ENCODE results near the gene ZBTB8A.
"Not testable (repeated sequence)": the region's sequence is repeated elsewhere in the genome, so short reads cannot be mapped to it uniquely, and the experiment has no call there.

Gene ZBTB8A

DNA sequence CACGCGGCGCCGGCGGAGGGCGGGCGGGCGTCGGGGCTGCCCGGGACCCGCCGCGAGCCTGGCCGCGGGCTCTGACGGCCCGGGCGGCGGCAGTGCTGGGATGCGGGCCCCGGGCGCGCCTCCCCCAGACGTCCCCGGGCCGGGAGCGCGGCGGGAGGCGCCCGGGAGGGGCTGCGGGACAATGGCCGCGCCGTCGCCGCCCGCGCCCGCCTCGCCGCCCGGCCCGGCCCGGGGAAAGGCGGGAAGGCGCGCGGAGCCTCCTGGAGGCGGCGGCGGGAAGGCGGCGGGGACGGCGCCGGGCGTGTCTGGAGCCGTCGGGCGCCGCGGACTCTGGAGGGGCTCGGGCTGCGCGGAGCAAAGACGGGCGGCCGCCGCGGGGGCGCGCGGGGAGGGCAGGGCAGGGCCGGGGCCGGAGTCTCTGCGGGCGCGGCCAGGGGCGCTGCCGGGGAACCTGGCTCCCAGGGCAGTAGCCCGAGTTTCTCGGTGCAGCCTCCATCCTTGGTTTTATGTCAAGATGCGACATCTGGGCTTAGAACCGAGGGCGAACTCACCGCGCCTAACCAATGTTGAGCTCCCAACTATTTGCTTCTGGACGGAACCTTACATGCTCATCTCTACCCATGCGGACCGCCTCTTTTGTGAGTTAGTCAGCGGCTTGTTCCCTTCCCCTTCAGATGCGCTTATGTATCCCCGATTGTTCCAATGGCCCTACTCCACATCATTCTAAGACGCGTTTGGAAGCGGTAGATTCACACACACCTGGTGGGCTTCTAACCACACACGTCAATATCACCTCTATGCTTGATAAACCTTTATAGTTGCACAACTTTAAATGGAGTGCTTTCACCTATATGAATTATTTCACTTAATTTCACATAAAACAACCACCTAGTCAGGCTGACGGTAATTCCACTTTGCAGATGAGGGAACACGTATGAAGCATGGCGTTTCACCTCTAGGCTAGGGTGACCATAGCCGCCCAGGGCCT lies 651 bp downstream of the ZBTB8A start:
- peak; percentile 6 for DNase-seq

DNA sequence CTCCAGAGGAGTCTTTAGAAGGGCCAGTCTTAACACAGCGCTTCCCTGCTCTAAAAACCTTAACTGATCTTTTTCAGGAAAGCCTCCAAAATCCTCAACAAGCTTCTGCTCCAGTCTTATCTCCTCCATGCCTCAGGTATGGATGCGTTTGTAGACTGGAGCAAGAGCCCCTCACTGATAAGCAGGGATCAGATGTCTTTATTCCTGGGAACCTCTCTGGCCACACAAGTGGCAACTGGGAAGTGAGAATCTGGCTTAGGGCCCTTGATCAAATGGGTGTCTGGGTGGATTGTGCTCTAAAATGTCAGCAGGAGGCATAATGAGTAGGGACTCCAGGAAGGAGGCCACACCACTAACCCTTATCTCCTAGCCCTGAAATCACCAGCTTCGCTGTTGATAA lies 1.4 kb downstream of the ZBTB8A start:
- no peak for DNase-seq

DNA sequence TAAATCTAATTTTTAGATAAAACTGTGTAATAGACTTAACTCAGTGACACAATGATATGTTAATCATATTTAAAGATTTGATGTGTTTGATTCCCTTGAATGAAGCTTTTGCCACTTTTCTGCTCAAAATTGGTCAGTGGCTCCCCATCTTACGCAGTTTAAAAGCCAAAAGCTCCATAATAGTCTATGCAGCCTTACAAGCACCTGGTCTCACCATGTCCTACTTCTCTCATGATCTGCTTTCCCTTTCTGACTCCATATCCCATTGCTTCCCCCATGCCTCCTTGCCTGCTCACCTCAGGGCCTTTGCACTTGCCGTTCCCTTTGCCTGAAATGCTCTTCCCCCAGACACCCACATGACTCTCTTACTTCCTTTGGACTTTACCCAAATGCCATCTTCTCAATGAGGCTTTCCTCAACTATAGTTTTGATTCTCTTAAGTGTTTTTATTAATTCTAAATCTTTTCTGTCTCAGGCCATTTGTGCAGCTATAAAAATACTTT lies 1.9 kb downstream of the ZBTB8A start:
- no peak for DNase-seq

DNA sequence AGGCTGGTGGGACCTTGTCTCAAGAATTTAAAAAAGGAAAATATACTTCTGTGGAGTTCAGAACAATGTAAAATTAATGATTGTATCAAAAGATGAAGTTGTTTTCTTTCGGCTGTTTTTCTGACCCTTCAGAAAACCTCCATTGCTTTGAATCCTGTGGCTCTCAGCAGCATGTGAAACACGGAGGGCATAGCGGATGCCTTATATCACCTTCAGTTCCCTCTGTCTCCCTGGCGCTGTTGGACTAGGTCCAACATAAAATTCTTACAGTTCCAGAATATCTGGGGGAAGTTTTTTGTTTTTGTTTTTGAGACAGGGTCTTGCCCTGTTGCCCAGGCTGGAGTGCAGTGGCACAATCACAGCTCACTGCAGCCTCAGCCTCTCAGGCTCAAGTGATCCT lies 7.4 kb downstream of the ZBTB8A start:
- no peak for DNase-seq

DNA sequence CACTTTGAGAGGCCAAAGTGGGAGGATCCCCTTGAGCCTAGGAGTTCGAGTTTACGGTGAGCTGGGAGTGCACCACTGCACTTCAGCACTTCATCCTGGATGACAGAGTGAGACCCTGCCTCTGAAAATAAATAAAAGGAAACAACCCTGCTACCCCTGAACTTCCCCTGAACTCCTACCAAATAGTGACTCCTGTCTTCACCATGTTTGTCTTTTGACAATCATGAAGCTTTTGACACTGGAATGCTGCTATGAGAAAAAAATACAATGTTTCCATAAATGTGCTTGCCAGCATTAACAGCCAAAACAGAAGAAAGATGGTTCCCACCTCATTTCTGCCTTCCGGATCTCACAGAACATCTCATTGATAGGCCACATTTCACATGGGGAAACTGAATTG lies 10.4 kb downstream of the ZBTB8A start:
- no peak for DNase-seq

DNA sequence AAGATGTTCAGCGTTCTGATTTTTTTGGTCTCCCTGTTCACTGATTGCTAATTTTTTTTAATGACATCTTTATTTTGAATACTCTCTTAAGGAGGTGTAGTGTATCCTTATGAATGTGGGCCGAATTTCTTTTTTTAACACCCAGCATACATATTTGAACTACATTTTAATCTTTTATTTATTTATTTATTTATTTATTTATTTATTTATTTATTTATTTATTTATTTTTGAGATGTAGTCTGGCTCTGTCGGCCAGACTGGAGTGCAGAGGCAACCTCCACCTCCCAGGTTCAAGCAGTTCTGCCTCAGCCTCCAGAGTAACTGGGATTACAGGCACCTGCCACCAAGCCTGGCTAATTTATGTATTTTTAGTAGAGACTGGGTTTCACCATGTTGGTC lies 15.1 kb downstream of the ZBTB8A start:
- DNase-seq: no peak

DNA sequence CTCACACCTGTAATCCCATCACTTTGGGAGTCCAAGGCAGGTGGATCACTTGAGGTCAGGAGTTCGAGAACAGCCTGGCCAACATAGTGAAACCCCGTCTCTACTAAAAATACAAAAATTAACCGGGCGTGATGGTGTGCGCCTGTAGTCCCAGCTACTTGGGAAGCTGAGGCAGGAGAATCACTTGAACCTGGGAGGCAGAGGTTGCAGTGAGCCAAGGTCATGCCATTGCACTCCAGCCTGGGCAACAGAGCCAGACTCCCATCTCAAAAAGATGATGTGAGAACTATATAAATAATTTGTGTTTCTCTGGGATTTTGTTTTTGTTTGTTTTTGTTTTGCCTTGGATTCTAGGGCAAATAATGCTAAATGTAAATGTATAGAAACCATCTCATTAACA lies 17.8 kb downstream of the ZBTB8A start:
- DNase-seq: not testable (repeated sequence)

DNA sequence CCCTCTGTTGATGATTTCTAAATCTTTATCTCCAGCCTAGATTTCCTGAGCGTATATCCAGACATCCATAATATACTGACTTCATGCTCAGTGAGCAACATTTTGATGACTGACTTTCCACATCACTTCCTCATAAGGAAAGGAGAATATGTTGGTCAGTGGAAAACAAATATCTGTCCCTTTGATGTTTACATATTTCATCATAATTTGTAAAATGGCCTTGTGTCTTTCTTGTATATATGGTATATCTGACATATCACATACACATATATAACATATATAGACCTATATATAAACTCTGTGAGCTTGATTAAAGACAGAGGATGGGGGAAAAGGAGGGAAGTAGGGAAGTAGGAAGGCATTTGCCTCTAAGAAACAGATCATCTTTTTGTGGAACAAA lies 18.6 kb downstream of the ZBTB8A start:
- DNase-seq: no peak

DNA sequence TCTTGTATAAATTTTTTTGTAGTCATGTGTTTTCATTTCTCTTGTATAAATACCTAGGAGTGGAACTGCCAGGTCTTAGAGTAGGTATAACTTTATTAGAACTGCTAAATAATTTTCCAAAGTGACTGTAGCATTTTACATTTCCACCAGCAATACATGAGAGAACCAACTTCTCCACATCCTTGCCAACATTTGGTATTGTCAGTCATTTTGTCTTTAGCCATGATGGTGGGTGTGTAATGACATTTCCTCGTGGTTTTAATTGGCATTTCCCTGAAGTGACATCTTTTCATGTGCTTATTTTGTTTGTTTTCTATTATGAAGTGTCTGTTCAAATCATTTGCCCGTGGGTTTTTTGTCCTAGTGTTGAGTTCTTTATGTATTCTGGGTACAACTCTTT lies 29.7 kb downstream of the ZBTB8A start:
- DNase-seq: no peak

DNA sequence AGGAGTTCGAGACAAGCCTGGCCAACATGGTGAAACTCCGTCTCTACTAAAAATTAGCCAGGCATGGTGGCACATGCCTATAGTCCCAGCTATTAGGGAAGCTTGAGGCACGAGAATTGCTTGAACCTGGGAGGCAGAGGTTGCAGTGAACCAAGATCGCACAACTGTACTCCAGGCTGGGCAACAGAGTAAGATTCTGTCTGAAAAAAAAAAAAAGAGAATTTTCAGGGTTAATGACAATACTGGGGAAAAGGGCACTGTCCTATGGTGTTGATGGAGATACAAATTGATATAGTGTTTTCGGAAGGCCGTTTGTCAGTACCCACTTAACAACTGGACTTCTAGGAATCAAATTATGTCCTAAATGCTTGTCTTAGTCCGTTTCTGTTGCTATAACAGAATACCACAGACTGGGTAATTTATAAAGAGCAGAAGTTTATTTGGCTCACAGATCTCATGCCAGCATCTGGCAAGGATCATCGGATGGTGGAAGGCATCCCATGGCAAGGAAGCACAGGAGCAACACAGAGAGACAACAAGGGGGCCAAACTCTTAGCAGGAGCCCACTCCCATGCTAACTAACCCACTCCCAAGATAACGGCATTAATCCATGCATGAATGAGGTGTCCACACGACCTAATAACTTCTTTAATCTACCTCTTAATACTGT lies 41.3 kb downstream of the ZBTB8A start:
- DNase-seq: no peak

DNA sequence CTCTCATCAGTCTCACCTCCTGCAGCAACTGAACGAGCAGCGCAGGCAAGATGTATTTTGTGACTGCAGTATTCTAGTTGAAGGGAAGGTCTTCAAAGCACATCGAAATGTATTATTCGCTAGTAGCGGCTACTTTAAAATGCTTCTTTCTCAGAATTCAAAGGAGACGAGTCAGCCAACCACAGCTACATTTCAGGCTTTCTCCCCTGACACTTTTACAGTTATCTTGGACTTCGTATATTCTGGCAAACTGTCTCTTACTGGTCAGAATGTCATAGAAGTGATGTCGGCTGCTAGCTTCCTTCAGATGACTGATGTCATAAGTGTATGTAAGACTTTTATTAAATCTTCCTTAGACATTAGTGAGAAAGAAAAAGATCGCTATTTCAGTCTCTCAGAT lies 53.7 kb downstream of the ZBTB8A start:
- no peak for DNase-seq

DNA sequence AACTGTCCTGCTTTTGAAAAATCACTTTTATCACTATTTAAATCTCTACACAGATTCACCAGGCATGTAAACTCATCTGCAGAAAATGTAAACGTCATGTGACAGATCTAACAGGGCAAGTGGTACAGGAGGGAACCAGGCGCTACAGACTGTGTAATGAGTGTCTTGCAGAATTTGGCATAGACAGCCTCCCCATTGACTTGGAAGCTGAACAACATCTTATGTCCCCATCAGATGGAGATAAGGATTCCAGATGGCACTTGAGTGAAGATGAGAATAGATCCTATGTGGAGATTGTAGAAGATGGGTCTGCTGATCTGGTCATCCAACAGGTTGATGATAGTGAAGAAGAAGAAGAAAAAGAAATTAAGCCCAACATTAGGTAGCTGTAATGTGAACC lies 60.8 kb downstream of the ZBTB8A start:
- DNase-seq: no peak

DNA sequence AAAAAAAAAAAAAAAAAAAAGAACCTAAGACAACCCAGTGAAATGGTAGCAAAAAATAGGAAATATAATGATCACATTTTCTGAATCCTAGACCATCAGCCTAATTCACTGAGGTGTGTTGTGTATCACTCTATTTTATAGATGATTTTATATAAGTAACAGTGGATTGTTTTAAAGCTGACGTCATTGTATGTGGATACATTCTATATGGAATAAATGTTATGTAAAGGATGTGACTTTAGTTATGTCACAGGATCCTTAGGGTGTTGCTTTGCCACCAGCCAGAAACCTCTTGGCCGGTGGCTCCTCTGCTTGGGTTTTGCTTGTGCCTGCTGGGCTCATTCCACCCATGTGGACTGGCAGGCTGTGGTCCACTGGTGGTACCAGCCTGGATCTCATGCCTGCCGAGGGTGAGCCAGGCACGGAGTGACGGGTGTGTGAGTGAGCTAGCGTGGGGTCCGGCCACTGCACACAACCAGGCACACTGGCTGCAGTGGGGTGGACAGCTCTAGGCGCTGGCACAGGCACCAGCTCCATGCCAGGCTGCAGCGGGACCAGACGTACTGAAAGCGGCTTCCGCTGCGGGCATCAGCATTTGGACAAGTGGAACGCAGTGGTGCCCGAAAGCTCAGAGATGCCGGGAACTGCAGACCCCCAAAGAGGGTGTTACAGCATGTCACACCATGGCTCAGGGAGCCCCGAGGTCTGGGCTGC lies 66.6 kb downstream of the ZBTB8A start:
- no peak for DNase-seq

DNA sequence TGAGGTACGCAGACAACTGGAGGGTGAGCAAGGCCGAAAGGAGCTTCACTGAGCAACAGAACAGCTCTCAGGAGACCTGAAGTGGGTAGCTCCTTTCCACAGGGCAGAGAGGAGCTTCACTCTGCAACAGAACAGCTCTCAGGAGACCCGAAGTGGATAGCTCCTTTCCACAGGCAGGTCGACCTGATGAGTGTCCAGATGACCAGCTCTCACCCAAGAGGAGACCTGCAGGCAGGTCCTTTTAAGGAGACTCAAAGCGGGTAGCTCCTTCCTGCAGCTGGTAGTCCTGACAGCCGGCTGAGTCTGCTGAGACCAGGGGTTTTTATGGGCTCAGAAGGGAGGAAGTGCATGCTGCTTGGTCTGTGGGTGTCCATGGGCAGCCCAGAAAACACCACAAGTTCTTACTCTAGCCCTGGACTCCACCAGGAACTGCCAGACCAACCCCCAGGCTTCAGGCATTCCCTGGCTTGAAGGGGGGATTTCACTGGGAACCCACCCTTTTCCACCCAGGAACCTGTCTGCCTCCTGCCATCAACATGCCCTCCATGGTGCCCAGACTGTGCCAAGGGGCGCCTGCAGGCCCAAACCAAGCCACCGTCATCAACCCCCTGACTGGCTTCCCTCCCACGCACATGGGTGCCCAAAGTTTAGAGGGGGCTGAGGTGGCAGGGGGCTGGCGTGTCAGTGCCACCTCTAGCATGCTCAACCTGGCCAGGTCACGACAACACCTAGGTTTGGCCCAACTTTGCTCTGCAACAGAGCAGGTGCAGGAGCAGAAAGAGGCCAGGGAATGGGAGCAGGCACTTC lies 67.5 kb downstream of the ZBTB8A start:
- DNase-seq: no peak

DNA sequence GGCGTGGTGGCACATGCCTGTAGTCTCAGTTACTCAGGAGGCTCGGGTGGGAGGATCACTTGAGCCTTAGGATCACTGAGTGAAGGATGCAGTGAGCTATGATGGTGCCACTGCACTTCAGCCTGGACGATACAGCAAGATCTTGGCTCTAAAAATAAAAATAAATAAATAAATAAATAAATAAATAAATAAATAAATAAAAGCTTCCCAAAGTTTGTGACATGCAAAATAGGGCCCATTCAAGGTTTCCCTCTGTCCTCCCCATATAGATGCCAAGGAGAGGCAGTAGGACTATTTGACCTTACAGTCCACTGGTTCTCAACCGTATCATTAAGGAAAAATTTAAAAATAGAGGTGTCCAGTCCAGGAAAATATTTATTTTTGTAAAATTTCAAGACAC lies 70.0 kb downstream of the ZBTB8A start:
- no peak for DNase-seq

DNA sequence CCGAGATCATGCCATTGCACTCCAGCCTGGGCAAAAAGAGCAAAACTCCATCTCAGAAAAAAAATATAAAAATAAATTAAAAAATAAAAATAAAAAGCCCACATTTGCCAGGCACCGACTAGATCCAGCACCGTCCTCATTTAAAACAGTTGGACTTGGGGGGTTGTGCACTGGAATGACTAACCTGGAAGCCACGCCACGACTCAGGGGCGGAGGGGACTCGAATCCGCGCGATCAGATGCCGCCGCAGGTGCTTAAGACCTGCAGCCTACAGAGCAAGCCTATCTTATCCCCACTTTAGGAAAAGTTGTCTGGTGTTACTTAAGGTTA lies 72.6 kb downstream of the ZBTB8A start:
- DNase-seq: no peak

DNA sequence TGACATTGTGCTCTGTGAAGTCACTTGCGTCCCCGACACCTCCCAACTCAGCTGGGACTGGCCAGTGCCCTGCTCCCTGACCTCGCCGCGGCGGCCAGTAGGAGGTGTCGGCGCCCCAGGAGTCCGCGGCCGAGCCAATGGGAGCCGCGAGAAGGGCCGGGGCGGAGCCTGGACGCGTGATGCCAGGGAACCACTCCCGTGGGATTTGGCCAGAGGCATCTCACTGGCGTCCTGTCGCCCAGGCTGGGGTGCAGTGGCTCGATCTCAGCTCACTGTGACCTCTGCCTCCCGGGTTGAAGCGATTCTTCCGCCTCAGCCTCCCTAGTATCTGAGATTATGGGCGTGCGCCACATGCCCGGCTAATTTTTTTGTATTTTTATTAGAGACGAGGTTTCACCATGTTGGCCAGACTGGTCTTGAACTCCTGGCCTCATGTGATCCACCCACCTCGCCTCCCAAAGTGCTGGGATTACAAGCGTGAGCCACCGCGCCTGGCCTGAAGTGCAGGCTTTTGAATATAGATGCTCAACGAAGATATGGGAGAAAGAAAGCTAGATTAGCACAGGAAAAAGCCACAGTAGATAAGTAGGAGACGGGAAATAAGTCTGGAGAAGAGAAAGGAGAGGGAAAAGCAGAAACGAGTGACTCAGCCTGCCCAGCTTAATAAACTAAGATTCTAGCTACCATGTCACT lies 73.1 kb downstream of the ZBTB8A start:
- DNase-seq: peak; percentile 41

DNA sequence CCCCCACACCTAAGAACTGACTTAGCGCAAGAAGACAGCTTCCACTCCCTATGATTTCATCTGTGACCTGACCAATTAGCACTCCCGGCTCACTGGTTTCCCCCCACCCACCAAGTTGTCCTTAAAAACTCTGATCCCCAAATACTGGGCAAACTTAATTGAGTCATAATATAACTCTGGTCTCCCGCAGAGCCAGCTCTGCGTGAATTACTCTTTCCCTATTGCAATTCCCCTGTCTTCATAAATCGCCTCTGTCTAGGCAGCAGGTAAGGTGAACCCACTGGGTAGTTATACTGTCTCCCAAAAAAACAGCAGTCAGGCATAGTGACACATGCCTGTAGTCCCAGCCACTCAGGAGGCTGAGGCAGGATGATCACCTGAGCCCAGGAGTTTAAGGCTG lies 74.2 kb downstream of the ZBTB8A start:
- no peak for DNase-seq

DNA sequence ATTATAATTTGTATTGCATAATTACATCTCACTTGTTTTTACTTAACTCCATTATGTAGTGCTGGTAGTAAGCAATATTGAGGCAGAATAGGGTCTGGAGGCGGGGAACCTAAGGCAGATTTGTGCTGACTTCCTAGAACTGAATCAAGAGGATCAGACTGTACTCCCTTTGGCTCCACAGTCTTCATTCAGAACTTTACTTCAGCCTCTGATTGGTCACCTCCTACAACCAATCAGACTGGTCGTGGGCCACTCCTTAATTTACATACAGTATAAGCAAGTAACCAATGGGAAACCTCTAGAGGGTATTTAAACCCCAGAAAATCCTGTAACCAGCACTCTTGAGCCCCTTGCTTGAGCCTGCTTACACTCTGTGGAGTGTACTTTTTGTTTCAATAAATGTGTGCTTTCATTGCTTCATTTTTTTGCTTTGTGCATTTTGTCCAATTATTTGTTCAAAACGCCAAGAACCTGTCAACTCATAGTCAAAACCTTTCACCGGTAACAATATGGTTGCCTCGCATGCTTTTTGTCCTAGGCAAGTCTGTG lies 79.5 kb downstream of the ZBTB8A start:
- no peak for DNase-seq

DNA sequence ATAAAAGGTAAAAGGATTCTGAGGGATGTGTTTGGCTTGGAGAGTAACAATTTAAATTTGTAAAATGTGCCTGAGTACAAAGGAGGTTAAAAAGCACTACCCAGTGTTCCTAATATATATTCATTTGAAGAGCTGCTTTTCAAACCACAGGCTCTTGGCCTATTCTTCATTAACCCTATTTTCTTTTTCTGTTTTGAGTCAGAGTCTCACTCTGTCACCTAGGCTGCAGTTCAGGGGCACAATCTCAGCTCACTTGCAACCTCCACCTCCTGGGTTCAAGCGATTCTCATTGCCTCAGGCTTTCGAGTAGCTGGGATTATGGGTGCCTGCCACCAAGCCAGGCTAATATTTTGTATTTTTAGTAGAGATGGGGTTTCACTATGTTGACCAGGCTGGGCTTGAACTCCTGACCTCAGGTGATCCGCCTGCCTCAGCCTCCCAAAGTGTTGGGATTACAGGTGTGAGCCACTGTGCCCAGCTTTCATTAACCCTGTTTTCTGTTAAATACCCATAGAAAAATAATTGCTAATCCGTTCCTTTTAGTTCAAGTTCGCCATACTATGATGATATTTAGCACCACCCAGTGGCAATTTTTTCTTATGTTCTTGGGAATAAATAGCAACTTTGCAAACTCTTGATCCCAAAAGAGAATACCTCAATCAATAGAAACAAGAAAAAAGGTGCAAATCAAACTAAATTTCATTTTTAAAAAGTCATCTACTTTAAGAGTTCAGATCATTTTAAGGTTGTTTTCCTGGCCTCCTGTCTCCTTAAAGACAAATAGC lies 80.7 kb downstream of the ZBTB8A start:
- no peak for DNase-seq

DNA sequence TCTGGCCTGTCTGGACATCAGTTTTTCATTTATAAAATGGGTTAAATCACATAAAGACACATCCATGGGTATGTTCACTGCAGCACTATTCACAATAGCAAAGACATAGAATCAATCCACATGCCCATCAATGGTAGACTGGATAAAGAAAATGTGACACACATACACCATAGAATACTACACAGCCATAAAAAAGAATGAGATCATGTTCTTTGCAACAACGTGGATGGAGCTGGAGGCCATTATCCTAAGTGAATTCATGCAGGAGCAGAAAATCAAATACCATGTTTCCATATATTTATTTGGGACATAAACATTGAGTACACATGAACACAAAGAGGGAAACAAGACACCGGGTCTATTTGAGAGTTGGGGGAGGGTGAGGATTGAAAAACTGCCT lies 83.0 kb downstream of the ZBTB8A start:
- DNase-seq: no peak
